H1 (cell line): ENCODE data around the gene HTRA1. TPM values are rescaled to one million over a fixed set of nuclear protein-coding genes. Genes with fewer than 3 reads are reported as not detected.
A peak's percentile ranks its signal among the peaks of the same experiment; 100 is the strongest.

Source experiments
- CTCF ChIA-PET: fragments of 300-600 bp; sonication (Branson Sonifier 250); formaldehyde crosslinking; loops from one replicate; lab custom pipeline; 2021; ENCODE audit not compliant: partially characterized antibody; lab: Charles Lee
- POLR2A ChIA-PET: fragments of 300-600 bp; sonication (Branson Sonifier 250); formaldehyde crosslinking; loops from one replicate; lab custom pipeline; 2021; ENCODE audit warnings: inconsistent platforms; ENCODE audit not compliant: partially characterized antibody; lab: Charles Lee
- DNase-seq, 2 experiments: peaks; one replicate each; pipeline versions ENCODE4 v3.0.0 to v3.0.0-alpha.2; 2010 to 2022; ENCODE audit warnings: low spot score in 2 of 2, low read depth in 1 of 2, mixed read lengths in 1 of 2
- FAIRE-seq: peaks from 2 replicates; lab custom pipeline; 2011; peaks lifted over from hg19 to GRCh38; lab: Jason Lieb, UNC
- H2AFZ ChIP-seq: 2 replicates; pipeline ENCODE4 v1.8.1; 2012; ENCODE audit warnings: low read length, inconsistent platforms
- H2AK5ac ChIP-seq: 2 replicates; pipeline ENCODE4 v1.6.1; 2013; ENCODE audit warnings: low read depth, low read length
- H2BK120ac ChIP-seq: replicated peaks from 2 replicates; pipeline ENCODE3; 2013; ENCODE audit warnings: low read depth, low read length, inconsistent platforms
- H2BK12ac ChIP-seq: 2 replicates; pipeline ENCODE4 v1.6.1; 2013; ENCODE audit warnings: low read depth, low read length
- H2BK15ac ChIP-seq: 2 replicates; pipeline ENCODE4 v1.6.1; 2013; ENCODE audit warnings: low read length
- H2BK20ac ChIP-seq: 2 replicates; pipeline ENCODE4 v1.6.1; 2013; ENCODE audit warnings: low read length
- H2BK5ac ChIP-seq: 2 replicates; pipeline ENCODE4 v1.6.1; 2013; ENCODE audit warnings: low read depth, low read length
- H3K14ac ChIP-seq: 2 replicates; pipeline ENCODE4 v1.6.1; 2013; ENCODE audit warnings: inconsistent platforms; ENCODE audit not compliant: insufficient read length
- H3K18ac ChIP-seq: 2 replicates; pipeline ENCODE4 v1.6.1; 2013; ENCODE audit warnings: low read length; ENCODE audit errors: extremely low read depth
- H3K23ac ChIP-seq: 2 replicates; pipeline ENCODE4 v1.6.1; 2013; ENCODE audit warnings: inconsistent platforms; ENCODE audit not compliant: insufficient read length
- H3K23me2 ChIP-seq: 2 replicates; pipeline ENCODE4 v1.6.1; 2013; ENCODE audit warnings: low read depth, low read length
- H3K27ac ChIP-seq: 2 replicates; pipeline ENCODE4 v1.6.1; 2011; ENCODE audit warnings: low read depth, low read length, inconsistent platforms
- H3K27me3 ChIP-seq, 4 experiments: replicated peaks in 1 of 4; 1 replicate in 1 of 4; 2 replicates in 3 of 4; pipeline versions ENCODE4 v1.6.1 to v1.8.1; 2011 to 2013; ENCODE audit warnings: low read length in 3 of 4, mild to moderate bottlenecking in 3 of 4, inconsistent platforms in 2 of 4, mixed read lengths in 2 of 4, moderate library complexity in 1 of 4; ENCODE audit not compliant: control insufficient read depth in 3 of 4, insufficient read depth in 3 of 4; ENCODE audit errors: extremely low read depth in 1 of 4
- H3K36me3 ChIP-seq, 4 experiments: 2 replicates each; pipeline versions ENCODE4 v1.6.1 to v1.8.1; 2011 to 2013; ENCODE audit warnings: mild to moderate bottlenecking in 4 of 4, low read length in 3 of 4, moderate library complexity in 2 of 4, control low read depth in 1 of 4, inconsistent platforms in 1 of 4; ENCODE audit not compliant: insufficient read depth in 4 of 4, control insufficient read depth in 2 of 4
- H3K4ac ChIP-seq: replicated peaks from 2 replicates; pipeline ENCODE3; 2013; ENCODE audit warnings: low read length, low read depth, mixed read lengths, inconsistent platforms; ENCODE audit not compliant: insufficient read length
- H3K4me1 ChIP-seq, 4 experiments: replicated peaks in 1 of 4; 1 replicate in 1 of 4; 2 replicates in 3 of 4; pipeline versions ENCODE4 v1.6.1 to v1.8.1; 2011 to 2013; ENCODE audit warnings: low read length in 3 of 4, inconsistent platforms in 2 of 4, mixed read lengths in 1 of 4; ENCODE audit not compliant: insufficient read depth in 4 of 4, control insufficient read depth in 3 of 4
- H3K4me2 ChIP-seq, 2 experiments: 2 replicates each; pipeline versions ENCODE4 v1.6.1 to v1.8.1; 2011 to 2013; ENCODE audit warnings: low read depth in 2 of 2, low read length in 2 of 2, control low read depth in 1 of 2, inconsistent platforms in 1 of 2, mild to moderate bottlenecking in 1 of 2; ENCODE audit not compliant: insufficient read depth in 1 of 2
- H3K4me3 ChIP-seq, 4 experiments: fragments of 200-600, 300-600 bp in 1 of 4; sonication (generic), shearing (Covaris generic), sonication (Bioruptor Twin) in 1 of 4; 2 replicates each; pipeline versions ENCODE4 v1.5.1 to v1.8.1; 2011 to 2016; ENCODE audit warnings: low read length in 4 of 4, low read depth in 3 of 4, control low read depth in 2 of 4, inconsistent platforms in 2 of 4, mild to moderate bottlenecking in 2 of 4, mixed read lengths in 1 of 4, moderate library complexity in 1 of 4; ENCODE audit not compliant: insufficient read depth in 2 of 4; ENCODE audit errors: extremely low read depth in 1 of 4
- H3K56ac ChIP-seq: replicated peaks from 2 replicates; pipeline ENCODE3; 2013; ENCODE audit warnings: low read depth, mild to moderate bottlenecking, mixed read lengths, low read length, inconsistent platforms; ENCODE audit not compliant: insufficient read length
- H3K79me1 ChIP-seq: 2 replicates; pipeline ENCODE4 v1.6.1; 2013; ENCODE audit warnings: low read depth, low read length, control low read depth
- H3K79me2 ChIP-seq, 2 experiments: 2 replicates each; pipeline versions ENCODE4 v1.6.1 to v1.8.1; 2012 to 2013; ENCODE audit warnings: low read length in 2 of 2, mild to moderate bottlenecking in 2 of 2, inconsistent platforms in 1 of 2; ENCODE audit not compliant: insufficient read depth in 2 of 2, control insufficient read depth in 1 of 2
- H3K9ac ChIP-seq, 4 experiments: replicated peaks in 1 of 4; 1 replicate in 1 of 4; 2 replicates in 3 of 4; pipeline versions ENCODE4 v1.6.1 to v1.8.1; 2011 to 2013; ENCODE audit warnings: low read depth in 3 of 4, low read length in 3 of 4, control low read depth in 2 of 4, mild to moderate bottlenecking in 2 of 4, moderate library complexity in 2 of 4, inconsistent platforms in 1 of 4; ENCODE audit errors: extremely low read depth in 1 of 4
- H3K9me3 ChIP-seq, 2 experiments: 2 replicates each; pipeline versions ENCODE4 v1.6.1 to v1.8.1; 2012 to 2013; ENCODE audit warnings: mild to moderate bottlenecking in 2 of 2, moderate library complexity in 2 of 2, control low read depth in 1 of 2, inconsistent platforms in 1 of 2, low read depth in 1 of 2, low read length in 1 of 2, mixed read lengths in 1 of 2; ENCODE audit not compliant: insufficient read depth in 2 of 2
- H4K20me1 ChIP-seq, 2 experiments: replicated peaks in 1 of 2; 2 replicates each; pipeline versions ENCODE3 to v1.8.1; 2011 to 2013; ENCODE audit warnings: inconsistent platforms in 2 of 2, low read length in 2 of 2, mild to moderate bottlenecking in 1 of 2; ENCODE audit not compliant: insufficient read depth in 2 of 2, control insufficient read depth in 1 of 2
- H4K5ac ChIP-seq: 2 replicates; pipeline ENCODE4 v1.6.1; 2013; ENCODE audit warnings: low read length, low read depth, mixed read lengths, inconsistent platforms; ENCODE audit not compliant: insufficient read length
- H4K8ac ChIP-seq: 2 replicates; pipeline ENCODE4 v1.8.0; 2013; ENCODE audit warnings: mild to moderate bottlenecking, moderate library complexity, low read length, inconsistent platforms; ENCODE audit not compliant: insufficient read depth; ENCODE audit errors: extremely low read depth
- H4K91ac ChIP-seq: replicated peaks from 2 replicates; pipeline ENCODE3; 2013; ENCODE audit warnings: low read length, mixed read lengths, inconsistent platforms; ENCODE audit not compliant: insufficient read length
- ASH2L ChIP-seq: fragments of 200-600, 300-600 bp; sonication (generic); IDR thresholded peaks from one replicate; pipeline ENCODE4 v1.7.1; 2017; ENCODE audit warnings: low read length
- BRCA1 ChIP-seq: IDR thresholded peaks from 2 replicates; pipeline ENCODE4 v1.6.1; 2012; ENCODE audit warnings: low read depth, low read length, improper control_type of control experiment
- CBX5 ChIP-seq: fragments of 300-800, 300-1000 bp; sonication (generic); IDR thresholded peaks from 2 replicates; pipeline ENCODE4 v1.7.1; 2016; ENCODE audit warnings: antibody characterized with exemption, low read length, low read depth
- CHD2 ChIP-seq: IDR thresholded peaks from 2 replicates; pipeline ENCODE4 v1.6.1; 2012; ENCODE audit warnings: low read length, improper control_type of control experiment
- JUND ChIP-seq: IDR thresholded peaks from 2 replicates; pipeline ENCODE4 v1.6.1; 2011; ENCODE audit warnings: mild to moderate bottlenecking, improper control_type of control experiment, low read length
- POLR2A ChIP-seq, 2 experiments: IDR thresholded peaks; 1 replicate in 1 of 2; 2 replicates in 1 of 2; pipeline ENCODE4 v1.6.1; 2011; ENCODE audit warnings: low read depth in 2 of 2, low read length in 2 of 2, mild to moderate bottlenecking in 2 of 2; ENCODE audit errors: control extremely low read depth in 1 of 2
- POLR2AphosphoS5 ChIP-seq: IDR thresholded peaks from 2 replicates; pipeline ENCODE4 v1.6.1; 2011; ENCODE audit warnings: low read depth, low read length
- SAP30 ChIP-seq: fragments of 300-600 bp; sonication (generic); IDR thresholded peaks from 2 replicates; pipeline ENCODE4 v1.7.1; 2012; ENCODE audit warnings: low read length, moderate library complexity, mild to moderate bottlenecking, inconsistent platforms; ENCODE audit not compliant: insufficient read depth, insufficient replicate concordance
- SP1 ChIP-seq: IDR thresholded peaks from 2 replicates; pipeline ENCODE4 v1.6.1; 2011; ENCODE audit warnings: low read depth, low read length
- SP2 ChIP-seq: IDR thresholded peaks from 2 replicates; pipeline ENCODE4 v1.6.1; 2012; ENCODE audit warnings: mild to moderate bottlenecking, low read length, inconsistent platforms
- SP4 ChIP-seq: IDR thresholded peaks from 2 replicates; pipeline ENCODE4 v1.6.1; 2012; ENCODE audit warnings: low read length, inconsistent platforms
- WGBS, 2 experiments: shearing (Covaris generic) in 1 of 2; methylation state at CpG; one replicate each; pipeline versions ENCODE4 v1.1.6 to v1.1.7; 2013 to 2015; ENCODE audit warnings: low lambda C conversion rate in 2 of 2, mixed read lengths in 2 of 2, inconsistent platforms in 1 of 2, low coverage in 1 of 2, missing lambda C conversion rate in 1 of 2; ENCODE audit not compliant: insufficient replicate concordance in 2 of 2, insufficient coverage in 1 of 2, insufficient read length in 1 of 2; ENCODE audit errors: extremely low coverage in 1 of 2, missing lambda C conversion rate in 1 of 2; 5-methylcytosine and 5-hydroxymethylcytosine counted together
- polyA plus RNA-seq, 7 experiments: library from polyadenylated mRNA; depleted of rRNA in 3 of 7; stranded (reverse) in 5 of 7; unstranded in 2 of 7; fragments of >200 nt in 5 of 7; fragments of 200-250 nt in 2 of 7; gene quantifications; 1 replicate in 5 of 7; 2 replicates in 1 of 7; 4 replicates in 1 of 7; pipeline versions ENCODE4 v1.2.1 to v1.2.3, GENCODE V29; 2011 to 2013; ENCODE audit warnings: missing spikeins in 2 of 7, mixed read lengths in 2 of 7
- total RNA-seq: library from RNA; stranded (reverse); fragmentation: NEBNext Ultra II Directional; extraction: Animal tissue kit (Norgen Biotek cat#: 25700); gene quantifications from 2 replicates; pipeline ENCODE4 v1.2.1, GENCODE V29; 2021
- TF ChIP-seq, protein P1 (sequence below): IDR thresholded peaks from 2 replicates; pipeline ENCODE4 v1.6.1; 2012; ENCODE audit warnings: inconsistent platforms

The HTRA1 gene
- total and polyA plus RNA-seq, 2 of the 8 experiments (the other 6 are each of a cell fraction or from before 2014, with no cell fraction given): 15.8 to 20.1 TPM

DNA sequence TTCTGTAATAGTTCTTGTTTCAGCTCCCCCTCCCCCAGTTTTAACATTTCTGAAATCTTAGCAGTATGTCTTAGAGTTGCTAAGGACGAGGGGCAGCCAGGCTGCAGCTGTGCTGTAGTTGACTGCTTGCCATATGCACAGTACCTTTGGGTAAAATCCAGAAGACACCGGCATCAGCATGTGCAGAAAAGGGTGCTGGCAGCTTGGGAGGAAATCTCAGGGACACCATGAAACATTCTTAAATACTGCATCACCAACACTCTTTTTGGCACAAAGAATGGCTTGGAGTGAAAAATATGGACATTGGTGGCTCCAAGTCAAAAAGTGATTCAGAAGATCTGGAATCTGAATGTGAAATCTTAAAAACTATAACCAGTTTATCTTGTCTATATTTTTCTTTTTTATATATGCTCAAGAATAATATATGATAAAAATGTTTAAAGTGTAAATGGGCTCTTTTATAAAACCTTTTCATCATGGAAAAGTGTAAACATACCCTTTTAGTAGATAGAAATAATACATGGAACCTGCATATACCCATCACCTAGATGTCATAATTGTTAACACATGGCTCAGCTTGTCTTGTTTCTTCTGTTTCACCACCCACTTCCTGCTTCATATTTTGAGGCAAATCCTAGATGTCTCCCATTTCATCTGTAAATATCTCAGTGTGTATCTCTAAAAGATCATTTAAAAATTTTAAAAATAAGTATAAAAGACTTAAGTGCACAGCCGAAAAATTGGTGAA, 41.3 kb upstream of the HTRA1 start:
- Histone ChIP-seq H3K18ac (no peak overlapping the region), H4K8ac (no peak overlapping the region), H2AK5ac (no peak overlapping the region), H2BK12ac (no peak overlapping the region), H3K36me3 (peaks cover 0 to 32% (median 4%) of the 10 kb centered on the region in 4 experiments; a peak in 5 of 8 replicates), H3K9ac (peak overlapping the region in 1 of 4 experiments; percentile 34; a peak in 1 of 7 replicates), H2BK15ac (no peak overlapping the region), H3K56ac (no peak overlapping the region), H2AFZ (no peak overlapping the region), H3K79me1 (no peaks in the 10 kb centered on the region; the same call in 1 of the 2 replicates), H3K23me2 (no peaks in the 10 kb centered on the region), H2BK120ac (no peak overlapping the region), H3K23ac (no peak overlapping the region), H2BK20ac (no peak overlapping the region), H3K4me2 (0 out of 4 replicates have a peak overlapping the region, but pooled peaks of 1 of the 2 experiments have one; percentile 17), H3K14ac (no peak overlapping the region), H3K27me3 (no peaks in the 10 kb centered on the region), H4K91ac (no peak overlapping the region), H4K5ac (no peak overlapping the region), H2BK5ac (no peak overlapping the region), H3K9me3 (no peaks in the 10 kb centered on the region), H4K20me1 (no peaks in the 10 kb centered on the region), H3K4ac (no peak overlapping the region), H3K27ac (no peak overlapping the region), H3K79me2 (no peaks in the 10 kb centered on the region), H3K4me1 (0 out of 7 replicates have a peak, but pooled peaks cover 0 to 3% (median 0%) of the 10 kb centered on the region in 4 experiments), H3K4me3 (no peak overlapping the region)
- WGBS, 2 experiments: 80% methylated on average over 3 of the region's 3 CpGs; no CpG with 5 or more reads in 1 of the 2 experiments
- DNase-seq: no peak
- TF ChIP-seq CHD2 (no peak), JUND (no peak), SAP30 (no peak), CBX5 (no peak), SP1 (no peak), POLR2A (IDR thresholded peaks at IDR 0.05; ENCODE audit: control extremely low read depth in 1 of 2, low read depth in 2 of 2, low read length in 2 of 2) (no peak), SP2 (no peak), BRCA1 (no peak), ASH2L (no peak), SP4 (no peak), POLR2AphosphoS5 (no peak)
- TF ChIP-seq, protein P1, sequence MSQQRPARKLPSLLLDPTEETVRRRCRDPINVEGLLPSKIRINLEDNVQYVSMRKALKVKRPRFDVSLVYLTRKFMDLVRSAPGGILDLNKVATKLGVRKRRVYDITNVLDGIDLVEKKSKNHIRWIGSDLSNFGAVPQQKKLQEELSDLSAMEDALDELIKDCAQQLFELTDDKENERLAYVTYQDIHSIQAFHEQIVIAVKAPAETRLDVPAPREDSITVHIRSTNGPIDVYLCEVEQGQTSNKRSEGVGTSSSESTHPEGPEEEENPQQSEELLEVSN: no peak
- FAIRE-seq: no peak
- ChIA-PET CTCF (interaction anchor here (0.5 to 1.8 kb wide), 6 partner anchors 15 to 140 kb away, joined by 3 to 7 read pairs (median 3); no protein-coding TSS in a partner anchor), POLR2A (no interaction called here)
